HEK293 (cell line): ENCODE measurements around the gene PRUNE2.

Experiments used
- CTCF ChIA-PET: fragments of 350-600 bp; formaldehyde crosslinking; extraction: SDS; loops from one replicate; lab custom pipeline; 2021; ENCODE audit warnings: antibody characterized with exemption; lab: Yijun Ruan, JAX
- POLR2A ChIA-PET: fragments of 300-600 bp; formaldehyde crosslinking; extraction: SDS; loops from one replicate; lab custom pipeline; 2020; ENCODE audit warnings: antibody characterized with exemption, inconsistent platforms; lab: Yijun Ruan, JAX
- H3K27ac ChIP-seq: fragments of 200-500 bp; sonication (Bioruptor generic); 2 replicates; pipeline ENCODE4 v1.5.1; 2014; ENCODE audit warnings: low read depth, low read length, control low read depth, inconsistent platforms; ENCODE audit errors: extremely low read depth
- H3K36me3 ChIP-seq, 2 experiments: fragments of 200-500 bp in 1 of 2; sonication (Bioruptor generic) in 1 of 2; 1 replicate in 1 of 2; 2 replicates in 1 of 2; pipeline ENCODE4 v1.5.1; 2014 to 2017; ENCODE audit warnings: inconsistent platforms in 2 of 2, low read length in 2 of 2; ENCODE audit not compliant: control insufficient read depth in 2 of 2, insufficient read depth in 1 of 2
- H3K4me1 ChIP-seq: fragments of 200-500 bp; sonication (Bioruptor generic); 2 replicates; pipeline ENCODE4 v1.5.1; 2014; ENCODE audit warnings: mild to moderate bottlenecking, low read length, inconsistent platforms; ENCODE audit not compliant: control insufficient read depth, insufficient read depth
- H3K4me3 ChIP-seq: 2 replicates; pipeline ENCODE4 v1.5.1; 2011; ENCODE audit warnings: low read depth, mild to moderate bottlenecking, control low read depth, low read length, moderate library complexity
- H3K9me3 ChIP-seq: fragments of 200-500 bp; sonication (Bioruptor generic); 2 replicates; pipeline ENCODE4 v1.5.1; 2014; ENCODE audit warnings: low read depth, low read length, inconsistent platforms; ENCODE audit not compliant: control insufficient read depth, insufficient read depth
- EGR2 ChIP-seq: fragments of 450-650 bp; formaldehyde crosslinking; IDR thresholded peaks from 2 replicates; pipeline ENCODE4 v1.5.1; 2016; ENCODE audit warnings: low read depth, missing biosample characterization, missing genetic modification characterization
- ELK4 ChIP-seq: IDR thresholded peaks from 2 replicates; pipeline ENCODE4 v1.6.1; 2011; ENCODE audit warnings: mild to moderate bottlenecking, low read depth, low read length, borderline replicate concordance
- INSM2 ChIP-seq: fragments of 450-650 bp; formaldehyde crosslinking; IDR thresholded peaks from 2 replicates; pipeline ENCODE4 v1.5.1; 2016; ENCODE audit warnings: missing biosample characterization, missing genetic modification characterization
- MZF1 ChIP-seq: fragments of 450-650 bp; formaldehyde crosslinking; IDR thresholded peaks from 2 replicates; pipeline ENCODE4 v1.5.1; 2017; ENCODE audit warnings: missing biosample characterization, missing genetic modification characterization, borderline replicate concordance
- SETDB1 ChIP-seq: IDR thresholded peaks from one replicate; pipeline ENCODE4 v1.6.1; 2017; ENCODE audit warnings: mild to moderate bottlenecking, low read length, moderate library complexity, mixed read lengths; ENCODE audit not compliant: insufficient read length
- ZNF175 ChIP-seq: fragments of 450-650 bp; formaldehyde crosslinking; IDR thresholded peaks from 2 replicates; pipeline ENCODE4 v1.5.1; 2016; ENCODE audit warnings: missing biosample characterization, missing genetic modification characterization
- ZNF2 ChIP-seq: fragments of 450-650 bp; formaldehyde crosslinking; IDR thresholded peaks from 2 replicates; pipeline ENCODE4 v1.5.1; 2016; ENCODE audit warnings: missing biosample characterization, missing genetic modification characterization
- ZNF24 ChIP-seq: fragments of 450-650 bp; formaldehyde crosslinking; IDR thresholded peaks from 2 replicates; pipeline ENCODE4 v1.5.1; 2016; ENCODE audit warnings: missing biosample characterization, missing genetic modification characterization
- ZNF302 ChIP-seq: fragments of 450-650 bp; formaldehyde crosslinking; IDR thresholded peaks from 2 replicates; pipeline ENCODE4 v1.5.1; 2016; ENCODE audit warnings: missing biosample characterization, missing genetic modification characterization, low read depth
- ZNF335 ChIP-seq: fragments of 450-650 bp; formaldehyde crosslinking; conservative IDR thresholded peaks from 2 replicates; pipeline ENCODE4 v1.5.1; 2016; ENCODE audit warnings: missing biosample characterization, missing genetic modification characterization
- ZNF518A ChIP-seq: fragments of 450-650 bp; formaldehyde crosslinking; conservative IDR thresholded peaks from 2 replicates; pipeline ENCODE4 v1.5.1; 2016; ENCODE audit warnings: low read depth, missing biosample characterization, missing genetic modification characterization
- ZNF626 ChIP-seq: fragments of 450-650 bp; sonication (Bioruptor Pico); formaldehyde crosslinking; IDR thresholded peaks from 2 replicates; pipeline ENCODE4 v1.5.1; 2018; ENCODE audit warnings: missing biosample characterization, missing genetic modification characterization, inconsistent platforms
- ZNF692 ChIP-seq: fragments of 450-650 bp; formaldehyde crosslinking; IDR thresholded peaks from 2 replicates; pipeline ENCODE4 v1.5.1; 2016; ENCODE audit warnings: missing biosample characterization, missing genetic modification characterization
- ZNF747 ChIP-seq: fragments of 450-650 bp; formaldehyde crosslinking; IDR thresholded peaks from 2 replicates; pipeline ENCODE4 v1.5.1; 2016; ENCODE audit warnings: missing biosample characterization, missing genetic modification characterization
- ZNF837 ChIP-seq: fragments of 450-650 bp; formaldehyde crosslinking; IDR thresholded peaks from 2 replicates; pipeline ENCODE4 v1.5.1; 2016; ENCODE audit warnings: missing biosample characterization, missing genetic modification characterization

PRUNE2 gene

GRCh38 chr9:76581731-76582130 is 324.2 kb downstream of the PRUNE2 start:
- POLR2A ChIA-PET, result no interaction called here
- no peak for TF ChIP-seq SETDB1
- no peak for TF ChIP-seq ZNF335 (tag by site-specific recombination)
- TF ChIP-seq MZF1 (tag by site-specific recombination), result no peak
- TF ChIP-seq INSM2 (tag by site-specific recombination), result no peak
- H3K36me3 ChIP-seq, result no peaks in the 10 kb centered on the region
- H3K9me3 ChIP-seq, result no peaks in the 10 kb centered on the region
- no peak overlapping the region for H3K27ac ChIP-seq
- CTCF ChIA-PET, result no interaction called here
- H3K4me1 ChIP-seq, result no peaks in the 10 kb centered on the region
- H3K4me3 ChIP-seq, result no peak overlapping the region

- H3K4me1 ChIP-seq, result no peaks in the 10 kb centered on the region
- H3K4me3 ChIP-seq, result no peak overlapping the region
- H3K9me3 ChIP-seq, result no peaks in the 10 kb centered on the region
- no peaks in the 10 kb centered on the region for H3K36me3 ChIP-seq
- TF ChIP-seq EGR2 (tag by site-specific recombination), result no peak
- no peak for TF ChIP-seq ZNF24 (tag by site-specific recombination)
- no peak for TF ChIP-seq ZNF175 (tag by site-specific recombination)
- no peak for TF ChIP-seq ZNF302 (tag by site-specific recombination)
- TF ChIP-seq ZNF837 (tag by site-specific recombination), result no peak
- TF ChIP-seq ZNF747, result no peak
- no peak for TF ChIP-seq ZNF2 (tag by site-specific recombination)
- no peak for TF ChIP-seq ELK4
- TF ChIP-seq ZNF692 (tag by site-specific recombination), result no peak
- no peak for TF ChIP-seq ZNF626 (tag by site-specific recombination)
- H3K27ac ChIP-seq, result no peak overlapping the region
- ChIA-PET CTCF (no interaction called here), POLR2A (no interaction called here)
These were observed 325.1 kb downstream of the PRUNE2 start for GRCh38 chr9:76580820-76581219.

GRCh38 chr9:76580188-76580587 is 325.7 kb downstream of the PRUNE2 start:
- TF ChIP-seq ZNF518A (tag by site-specific recombination), result no peak
- Histone ChIP-seq H3K27ac (no peak overlapping the region), H3K9me3 (no peaks in the 10 kb centered on the region), H3K4me3 (no peak overlapping the region), H3K36me3 (no peaks in the 10 kb centered on the region), H3K4me1 (no peaks in the 10 kb centered on the region)
- CTCF ChIA-PET, result interaction anchor here (0.7 kb wide), 1 partner anchor 1342 kb away, joined by 5 read pairs; no protein-coding TSS in a partner anchor
- POLR2A ChIA-PET, result no interaction called here
